B cell (primary cell): ENCODE results near the gene MAML2. TPM values are rescaled to one million over a fixed set of nuclear protein-coding genes. Genes with fewer than 3 reads are reported as not detected.

Experiments used
- ATAC-seq: fragments of 200-7000 bp; cut with Tn5 transposase; one replicate; pipeline ENCODE4 v1.10.0; 2021; ENCODE audit warnings: low read depth, mild to moderate bottlenecking, moderate number of reproducible peaks, moderate library complexity
- CTCF ChIA-PET: fragments of 350-600 bp; sonication (Branson Sonifier 250); formaldehyde crosslinking; loops from one replicate; lab custom pipeline; 2021; ENCODE audit warnings: antibody characterized with exemption, inconsistent platforms; lab: Charles Lee
- POLR2A ChIA-PET: fragments of 350-600 bp; sonication (Branson Sonifier 250); formaldehyde crosslinking; loops from one replicate; lab custom pipeline; 2021; ENCODE audit warnings: antibody characterized with exemption; lab: Charles Lee
- DNase-seq: peaks from one replicate; pipeline ENCODE4 v3.0.0; 2013
- H2AFZ ChIP-seq: 2 replicates; pipeline ENCODE4 v1.6.1; 2012; ENCODE audit warnings: mild to moderate bottlenecking, low read depth, low read length; ENCODE audit not compliant: insufficient read depth, poor library complexity, severe bottlenecking
- H3K27ac ChIP-seq, 2 donors: 1 replicate in 1 of 2; 2 replicates in 1 of 2; pipeline ENCODE4 v1.5.1; 2012 to 2013; ENCODE audit warnings: low read length in 2 of 2, mild to moderate bottlenecking in 2 of 2, moderate library complexity in 1 of 2
- H3K27me3 ChIP-seq, 4 experiments: fragments of 200-600 bp in 1 of 4; sonication (generic) in 1 of 4; replicated peaks in 1 of 4; 1 replicate in 2 of 4; 2 replicates in 2 of 4; pipeline versions ENCODE4 v1.6.1 to v1.7.0; 2013 to 2016; ENCODE audit warnings: low read length in 3 of 4, mild to moderate bottlenecking in 2 of 4, mixed read lengths in 1 of 4, moderate library complexity in 1 of 4; ENCODE audit not compliant: insufficient read depth in 4 of 4, control insufficient read depth in 3 of 4; ENCODE audit errors: control extremely low read depth in 1 of 4
- H3K36me3 ChIP-seq, 2 experiments: replicated peaks in 1 of 2; 1 replicate in 1 of 2; 2 replicates in 1 of 2; pipeline versions ENCODE4 v1.6.1 to v1.7.1; 2013; ENCODE audit warnings: low read length in 1 of 2; ENCODE audit not compliant: insufficient read depth in 2 of 2, control insufficient read depth in 1 of 2; ENCODE audit errors: control extremely low read depth in 1 of 2, extremely low read depth in 1 of 2
- H3K4me1 ChIP-seq, 2 donors: fragments of 200-600 bp in 1 of 2; sonication (generic) in 1 of 2; 1 replicate in 1 of 2; 2 replicates in 1 of 2; pipeline versions ENCODE4 v1.5.1 to v1.6.1; 2013 to 2017; ENCODE audit warnings: low read length in 2 of 2; ENCODE audit not compliant: control insufficient read depth in 2 of 2, insufficient read depth in 2 of 2
- H3K4me2 ChIP-seq: replicated peaks from 2 replicates; pipeline ENCODE3; 2012; ENCODE audit warnings: mild to moderate bottlenecking, low read depth, low read length; ENCODE audit not compliant: poor library complexity, severe bottlenecking
- H3K4me3 ChIP-seq, 5 experiments: fragments of 200-600 bp in 1 of 5; sonication (generic) in 1 of 5; 1 replicate in 3 of 5; 2 replicates in 2 of 5; pipeline versions ENCODE4 v1.5.1 to v1.7.0; 2011 to 2016; ENCODE audit warnings: low read length in 4 of 5, mild to moderate bottlenecking in 4 of 5, low read depth in 2 of 5, control low read depth in 1 of 5, moderate library complexity in 1 of 5; ENCODE audit not compliant: insufficient read depth in 1 of 5; ENCODE audit errors: control extremely low read depth in 1 of 5, extremely low read depth in 1 of 5
- H3K79me2 ChIP-seq: fragments of 200-600 bp; sonication (generic); one replicate; pipeline ENCODE4 v1.6.0; 2016; ENCODE audit warnings: low read length; ENCODE audit not compliant: control insufficient read depth, insufficient read depth
- H3K9ac ChIP-seq: fragments of 200-600 bp; sonication (generic); 2 replicates; pipeline ENCODE4 v1.6.1; 2017; ENCODE audit warnings: mild to moderate bottlenecking, low read length, moderate library complexity
- H3K9me3 ChIP-seq, 3 donors: one replicate each; pipeline versions ENCODE4 v1.6.1 to v1.7.1; 2013; ENCODE audit warnings: low read length in 2 of 3; ENCODE audit not compliant: control insufficient read depth in 2 of 3, insufficient read depth in 1 of 3; ENCODE audit errors: control extremely low read depth in 1 of 3
- H4K20me1 ChIP-seq: 2 replicates; pipeline ENCODE4 v1.6.0; 2012; ENCODE audit warnings: mild to moderate bottlenecking, low read length; ENCODE audit not compliant: insufficient read depth, control insufficient read depth, poor library complexity, severe bottlenecking
- H3K27ac Mint-ChIP-seq: one replicate; pipeline ENCODE4 v1.8.0; 2021; ENCODE audit warnings: mixed read lengths
- H3K27me3 Mint-ChIP-seq: one replicate; pipeline ENCODE4 v1.8.0; 2021; ENCODE audit warnings: mixed read lengths
- H3K4me1 Mint-ChIP-seq: one replicate; pipeline ENCODE4 v1.8.0; 2021; ENCODE audit warnings: mixed read lengths
- H3K4me3 Mint-ChIP-seq: one replicate; pipeline ENCODE4 v1.8.0; 2021; ENCODE audit warnings: mixed read lengths
- H3K9me3 Mint-ChIP-seq: one replicate; pipeline ENCODE4 v1.8.0; 2022; ENCODE audit warnings: mixed read lengths; ENCODE audit not compliant: insufficient read depth
- CTCF ChIP-seq: fragments of 200-600 bp; IDR thresholded peaks from one replicate; pipeline ENCODE4 v1.8.0; 2022; ENCODE audit warnings: antibody characterized with exemption, mild to moderate bottlenecking
- EZH2 ChIP-seq: IDR thresholded peaks from 2 replicates; pipeline ENCODE4 v1.6.1; 2012; ENCODE audit warnings: borderline replicate concordance, low read depth, mild to moderate bottlenecking, moderate library complexity, low read length; ENCODE audit not compliant: insufficient read depth, poor library complexity, severe bottlenecking
- WGBS: methylation state at CpG from one replicate; pipeline ENCODE4 v1.1.5; 2013; ENCODE audit warnings: missing lambda C conversion rate; ENCODE audit not compliant: insufficient coverage; 5-methylcytosine and 5-hydroxymethylcytosine counted together
- intact Hi-C: fragments of 100-400 bp; cut with micrococcal nuclease; formaldehyde crosslinking; loops from one replicate; pipeline ENCODE4 v1.10.0; 2022
- polyA plus RNA-seq: library from polyadenylated mRNA; depleted of rRNA; stranded (reverse); fragments of >200 nt; gene quantifications from 2 replicates; pipeline ENCODE4 v1.2.3, GENCODE V29; 2012
- total RNA-seq, 2 donors: library from RNA; stranded (reverse); fragments of 120-200 nt in 1 of 2; gene quantifications; 1 replicate in 1 of 2; 2 replicates in 1 of 2; pipeline versions ENCODE4 v1.2.3 to v1.2.4, GENCODE V29; 2013 to 2022

The MAML2 gene
- total and polyA plus RNA-seq, 2 donors (not counting 1 experiment from before 2014, with no cell fraction given): 10.7 to 26.4 TPM

GRCh38 chr11:96204366-96204659, 138.7 kb downstream of the MAML2 start:
- intact Hi-C loops: no loop called here
- H2AFZ ChIP-seq: no peak overlapping the region
- peaks cover 41 to 48% of the 10 kb centered on the region in 2 donors for H3K4me1 ChIP-seq
- no peaks in the 10 kb centered on the region for H3K9me3 Mint-ChIP-seq
- H4K20me1 ChIP-seq: no peaks in the 10 kb centered on the region
- no peak overlapping the region for H3K27ac ChIP-seq
- TF ChIP-seq EZH2 (no peak), CTCF (no peak)
- no peak overlapping the region for H3K4me3 ChIP-seq
- H3K27ac Mint-ChIP-seq: peak overlapping the region; percentile 66
- H3K9me3 ChIP-seq: no peaks in the 10 kb centered on the region
- no peaks in the 10 kb centered on the region for H3K36me3 ChIP-seq
- ChIA-PET CTCF (interaction anchor here (1.1 kb wide), 1 partner anchor 22 kb away, joined by 3 read pairs; no protein-coding TSS in a partner anchor), POLR2A (no interaction called here)
- DNase-seq (no peak), ATAC-seq (no peak)
- H3K4me3 Mint-ChIP-seq: no peak overlapping the region
- no peaks in the 10 kb centered on the region for H3K27me3 ChIP-seq
- H3K4me1 Mint-ChIP-seq: peaks cover 67% of the 10 kb centered on the region
- no peak overlapping the region for H3K4me2 ChIP-seq
- H3K79me2 ChIP-seq: peaks cover 66% of the 10 kb centered on the region
- H3K27me3 Mint-ChIP-seq: no peaks in the 10 kb centered on the region
- H3K9ac ChIP-seq: no peak overlapping the region

GRCh38 chr11:96203567-96204365, 139.2 kb downstream of the MAML2 start:
- Mint-ChIP-seq H3K9me3 (no peaks in the 10 kb centered on the region), H3K4me3 (no peak overlapping the region), H3K4me1 (peaks cover 67% of the 10 kb centered on the region), H3K27ac (peak overlapping the region; percentile 66), H3K27me3 (no peaks in the 10 kb centered on the region)
- ChIA-PET POLR2A (no interaction called here), CTCF (interaction anchor here (1.1 kb wide), 1 partner anchor 22 kb away, joined by 3 read pairs; no protein-coding TSS in a partner anchor)
- Histone ChIP-seq H3K79me2 (peaks cover 66% of the 10 kb centered on the region), H3K27ac (no peak overlapping the region), H3K27me3 (no peaks in the 10 kb centered on the region), H3K4me1 (peaks cover 38 to 46% of the 10 kb centered on the region in 2 donors), H3K4me2 (no peak overlapping the region), H3K36me3 (no peaks in the 10 kb centered on the region), H3K4me3 (no peak overlapping the region), H3K9me3 (no peaks in the 10 kb centered on the region), H4K20me1 (no peaks in the 10 kb centered on the region), H3K9ac (no peak overlapping the region), H2AFZ (no peak overlapping the region)
- ATAC-seq: no peak
- intact Hi-C loops: no loop called here
- WGBS: 89% methylated on average over 4 of the region's 7 CpGs
- TF ChIP-seq EZH2: no peak
- no peak for DNase-seq
